HG02571 (cell line): ENCODE data around the gene RGS7.
"Not testable (repeated sequence)": the region's sequence is repeated elsewhere in the genome, so short reads cannot be mapped to it uniquely, and the experiment has no call there.

Experiments used
- ATAC-seq: cut with Tn5 transposase; IDR thresholded peaks from one replicate; pipeline ENCODE4 v1.9.1; 2021; ENCODE audit warnings: mild to moderate bottlenecking, moderate library complexity; ENCODE audit not compliant: unreplicated experiment

RGS7 gene

GRCh38 chr1:240999826-241000225, 357.2 kb downstream of the RGS7 start:
- no peak for ATAC-seq

GRCh38 chr1:240998441-240999015, 358.5 kb downstream of the RGS7 start:
- ATAC-seq, result no peak

DNA sequence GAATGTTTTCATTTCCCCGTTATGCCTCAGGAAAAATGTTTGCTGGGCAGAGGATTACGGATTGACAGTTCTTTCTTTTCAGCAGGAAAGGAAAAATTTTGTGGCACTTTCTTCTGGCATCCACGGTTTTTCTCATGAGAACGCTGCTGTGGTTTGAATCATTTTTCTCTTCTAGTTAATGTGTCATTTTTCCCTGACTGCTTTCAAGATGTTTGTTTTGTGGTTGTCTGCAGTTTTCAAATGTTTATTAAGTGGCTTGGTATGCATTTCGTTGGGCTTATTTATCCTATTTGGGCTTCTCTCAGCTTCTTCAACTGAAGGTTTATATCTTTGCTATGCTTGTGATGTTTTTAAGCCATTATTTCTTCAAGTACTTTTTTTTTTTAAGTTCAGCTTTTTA, 359.0 kb downstream of the RGS7 start:
- no peak for ATAC-seq

GRCh38 chr1:240993004-240993403, 364.0 kb downstream of the RGS7 start:
- ATAC-seq, result no peak

DNA sequence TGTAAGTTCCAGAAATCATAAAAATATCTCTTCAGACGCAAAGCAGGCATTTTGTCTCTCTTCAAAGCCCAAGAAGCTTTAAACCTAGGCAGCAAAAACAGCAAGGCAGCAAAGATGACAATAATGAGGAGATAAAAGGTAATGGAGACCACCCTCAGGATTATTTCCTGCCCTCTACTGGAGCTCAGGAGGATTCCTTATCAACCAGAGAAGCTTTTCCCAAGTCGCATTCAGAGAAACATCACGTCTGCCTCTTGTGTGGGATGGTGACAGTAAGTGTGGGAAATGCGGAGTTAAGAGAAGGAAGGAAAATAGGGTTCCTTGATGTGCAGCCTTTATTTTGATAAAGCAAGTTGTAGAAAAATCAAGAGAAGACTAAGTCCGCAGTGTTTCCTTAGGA, 365.8 kb downstream of the RGS7 start:
- ATAC-seq, result no peak

GRCh38 chr1:240987928-240988327, 369.1 kb downstream of the RGS7 start:
- ATAC-seq, result no peak

GRCh38 chr1:240985081-240985480, 371.9 kb downstream of the RGS7 start:
- ATAC-seq, result no peak

DNA sequence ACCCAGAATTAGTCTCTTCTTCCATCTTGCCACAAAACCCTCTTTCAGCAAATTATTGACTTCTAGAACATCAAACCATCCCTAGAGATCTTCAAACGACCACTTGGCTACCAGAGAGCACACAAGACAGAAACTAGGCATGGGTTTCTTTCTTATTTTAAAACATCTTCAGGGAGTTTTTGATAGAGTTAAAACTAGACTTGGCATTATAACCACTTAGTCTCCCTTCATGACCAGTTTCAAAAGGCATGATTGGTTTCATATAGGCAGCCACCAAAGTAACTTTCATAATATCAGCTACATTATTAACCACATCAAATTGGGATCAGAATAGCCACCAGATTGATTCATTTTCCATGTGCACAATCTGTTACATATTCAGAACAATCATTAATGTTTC, 376.7 kb downstream of the RGS7 start:
- ATAC-seq, result no peak

GRCh38 chr1:240976685-240977084, 380.3 kb downstream of the RGS7 start:
- no peak for ATAC-seq

- ATAC-seq, result no peak
These were observed 383.1 kb downstream of the RGS7 start for GRCh38 chr1:240973875-240974274.

DNA sequence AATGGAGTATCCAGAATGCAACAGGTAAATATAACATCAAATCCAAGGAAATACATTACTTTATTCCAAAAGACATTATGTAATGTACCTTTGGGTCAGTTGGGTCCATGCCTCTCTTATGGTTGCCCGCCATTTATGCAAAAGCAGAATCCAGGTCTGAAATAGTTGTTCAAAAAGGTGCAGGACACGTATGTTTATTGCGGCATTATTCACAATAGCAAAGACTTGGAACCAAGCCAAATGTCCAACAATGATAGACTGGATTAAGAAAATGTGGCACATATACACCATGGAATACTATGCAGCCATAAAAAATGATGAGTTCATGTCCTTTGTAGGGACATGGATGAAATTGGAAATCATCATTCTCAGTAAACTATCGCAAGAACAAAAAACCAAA, 384.9 kb downstream of the RGS7 start:
- not testable (repeated sequence) for ATAC-seq

GRCh38 chr1:240970253-240970652, 386.8 kb downstream of the RGS7 start:
- ATAC-seq, result no peak

DNA sequence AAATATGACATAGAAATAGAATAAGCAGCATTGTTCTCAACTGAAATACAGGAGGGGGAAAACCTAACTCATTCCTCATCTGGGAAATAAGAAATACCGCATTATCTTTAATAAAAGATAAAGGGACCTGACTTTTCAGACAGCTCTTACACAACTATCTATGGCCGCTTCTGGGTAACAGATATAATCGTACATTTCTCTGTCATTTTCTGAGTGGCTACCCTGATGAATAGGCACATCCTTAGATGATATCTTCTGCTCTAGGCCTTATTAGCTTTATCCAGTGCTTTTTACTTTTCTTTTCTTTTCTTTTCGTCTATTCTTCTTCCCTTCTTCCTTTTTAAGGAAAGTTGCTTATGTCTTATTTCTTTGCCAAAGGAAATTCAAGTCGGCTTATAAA, 388.1 kb downstream of the RGS7 start:
- no peak for ATAC-seq

DNA sequence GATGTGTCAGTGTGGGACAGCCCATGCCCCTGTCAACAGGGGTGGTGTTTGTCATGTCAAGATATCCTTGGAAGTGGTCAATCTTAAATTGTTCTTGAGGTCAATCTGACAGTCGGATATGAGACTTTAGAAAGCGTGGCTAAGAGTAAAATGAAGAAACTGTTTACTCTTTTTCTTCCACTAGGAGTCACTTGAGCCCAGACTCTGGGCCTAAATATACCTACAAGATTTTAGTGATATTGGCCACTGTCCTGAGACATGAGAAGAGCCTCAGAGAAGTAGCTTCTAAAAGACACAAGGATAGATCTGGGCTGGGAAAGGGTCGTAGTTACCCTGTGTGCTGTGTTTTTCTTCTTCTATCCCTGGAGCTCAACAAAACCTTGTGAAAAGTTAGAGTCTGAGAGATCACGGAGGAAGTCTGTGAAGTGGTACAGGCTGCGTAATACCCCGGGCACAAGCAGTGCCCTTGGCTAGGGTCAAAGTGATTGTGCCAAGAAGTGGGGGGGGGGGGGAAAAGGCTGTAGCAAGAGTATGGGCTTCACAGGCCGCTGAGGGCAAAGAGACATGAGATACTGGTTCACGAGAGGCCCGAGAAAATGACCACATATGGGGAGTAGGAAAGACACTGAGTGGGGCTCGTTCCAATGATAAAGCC, 389.8 kb downstream of the RGS7 start:
- no peak for ATAC-seq

DNA sequence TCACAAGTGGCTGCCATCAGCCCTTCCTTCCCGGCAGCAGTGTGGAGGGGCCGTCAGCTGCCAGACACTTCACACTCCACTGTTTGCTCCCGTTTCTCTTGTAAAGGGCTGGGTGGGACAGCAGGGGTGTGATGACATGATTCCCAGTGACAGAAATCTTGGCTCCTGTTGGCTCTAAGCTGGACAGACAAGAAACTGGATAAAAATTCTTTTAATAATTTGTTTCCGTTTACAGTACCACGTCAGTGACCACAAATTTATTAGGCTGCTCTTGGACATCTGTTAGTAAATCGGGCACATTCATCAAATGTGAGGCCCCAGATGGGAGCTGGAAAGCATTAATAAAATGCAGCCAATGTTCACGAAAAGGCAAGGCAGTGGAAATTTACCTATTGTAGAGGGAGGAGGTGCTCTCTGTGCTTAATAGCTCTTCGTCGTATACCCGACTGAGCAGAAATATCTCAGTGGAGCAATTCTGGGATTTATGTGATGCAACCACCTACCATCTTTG, 391.4 kb downstream of the RGS7 start:
- ATAC-seq, result no peak

GRCh38 chr1:240962086-240962485, 394.9 kb downstream of the RGS7 start:
- no peak for ATAC-seq

- ATAC-seq, result no peak
These were observed 400.6 kb downstream of the RGS7 start for GRCh38 chr1:240956424-240956823.

GRCh38 chr1:240956020-240956419, 401.0 kb downstream of the RGS7 start:
- ATAC-seq, result no peak

DNA sequence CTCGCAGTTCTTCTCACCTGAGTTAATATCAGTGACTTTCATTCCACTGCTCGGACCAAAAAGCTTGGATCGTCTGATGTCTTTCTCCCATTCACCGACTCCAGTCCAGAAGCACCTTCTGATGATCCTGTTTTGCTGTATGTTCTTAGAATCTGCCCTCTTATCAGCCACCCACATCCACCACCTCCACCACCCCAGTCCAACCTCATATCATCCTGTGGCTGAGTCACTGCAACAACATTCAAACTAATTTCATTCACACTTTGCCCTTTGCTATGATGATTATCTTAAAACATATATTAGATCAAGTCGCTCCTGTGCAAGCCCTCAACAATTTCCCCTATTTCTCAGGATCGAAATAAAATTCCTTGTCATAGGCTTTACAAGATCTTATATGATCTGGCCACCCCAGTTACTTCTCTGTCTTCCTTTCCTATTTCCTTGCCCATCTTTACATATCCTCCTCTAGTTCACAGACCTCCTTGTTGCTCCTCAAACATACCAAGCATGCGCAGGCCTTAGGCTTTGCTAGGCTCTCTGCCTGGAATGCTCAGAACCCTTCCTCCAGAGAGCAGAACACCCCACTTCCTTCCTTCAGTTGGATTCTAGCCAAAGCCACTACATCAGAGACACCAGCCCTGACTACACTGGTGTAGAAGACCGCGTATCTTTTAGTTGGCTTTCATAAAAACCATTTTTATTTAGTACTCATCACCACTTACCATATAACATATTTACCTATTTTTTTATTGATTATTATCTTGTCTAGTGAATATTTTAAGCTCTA, 409.4 kb downstream of the RGS7 start:
- ATAC-seq, result no peak

DNA sequence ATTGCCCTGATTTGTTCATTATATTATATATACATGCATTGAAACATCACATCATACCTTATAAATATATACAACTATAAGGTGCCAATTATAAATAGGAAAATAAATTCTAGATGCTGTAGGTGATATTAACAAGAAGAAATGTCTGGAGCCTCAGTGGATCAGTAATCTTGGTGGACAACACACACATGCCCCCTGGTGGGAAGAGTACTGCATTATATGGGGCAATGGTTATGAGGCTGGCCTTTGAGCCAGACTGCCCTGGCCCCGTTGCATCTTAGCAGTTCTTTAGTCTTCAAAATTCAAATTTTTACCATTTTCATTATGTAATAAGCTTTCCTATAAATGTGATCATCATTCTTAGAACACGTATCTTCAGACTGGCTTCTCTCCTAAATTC, 410.1 kb downstream of the RGS7 start:
- no peak for ATAC-seq

DNA sequence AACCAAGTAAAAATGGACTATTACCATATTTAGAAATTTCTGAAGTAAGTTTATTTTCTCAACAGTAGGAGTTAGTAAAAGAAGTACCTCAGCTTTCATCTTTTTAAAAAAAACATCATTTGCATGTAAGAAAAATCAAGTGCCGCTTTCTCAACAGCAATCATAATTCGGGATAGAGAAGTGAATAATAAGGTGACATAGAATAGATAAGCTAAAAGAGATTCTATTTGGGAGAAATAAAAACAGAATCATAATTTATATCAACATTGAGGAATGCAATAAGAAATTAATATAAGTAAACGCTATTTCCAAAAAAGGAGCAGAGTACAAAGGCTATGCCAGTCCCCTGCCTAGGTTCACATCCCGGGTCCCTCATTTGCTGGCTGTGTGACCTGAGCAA, 414.1 kb downstream of the RGS7 start:
- no peak for ATAC-seq
